Calu3 (cell line): ENCODE measurements around the gene DLGAP1. TPM values are rescaled to one million over a fixed set of nuclear protein-coding genes. Genes with fewer than 3 reads are reported as not detected.

Source experiments
- BruUV-seq: library from RNA; stranded (reverse); fragments of 400-500 nt; replicated peaks from 2 replicates; lab custom pipeline; 2021; lab: Mats Ljungman, UMichigan
- CTCF ChIA-PET: fragments of 300-600 bp; sonication (Branson Sonifier 250); formaldehyde crosslinking; loops from one replicate; lab custom pipeline; 2022; ENCODE audit warnings: antibody characterized with exemption; lab: Charles Lee
- DNase-seq: peaks from one replicate; pipeline ENCODE4 v3.0.0; 2022
- H3K27ac Mint-ChIP-seq: one replicate; pipeline ENCODE4 v1.8.0; 2022; ENCODE audit warnings: mixed read lengths; ENCODE audit not compliant: unreplicated experiment
- H3K27me3 Mint-ChIP-seq: one replicate; pipeline ENCODE4 v1.8.0; 2022; ENCODE audit warnings: mixed read lengths; ENCODE audit not compliant: unreplicated experiment
- H3K36me3 Mint-ChIP-seq: one replicate; pipeline ENCODE4 v1.8.0; 2022; ENCODE audit warnings: mild to moderate bottlenecking, moderate library complexity, mixed read lengths; ENCODE audit not compliant: insufficient read depth, unreplicated experiment
- H3K4me1 Mint-ChIP-seq: one replicate; pipeline ENCODE4 v1.8.0; 2022; ENCODE audit warnings: mild to moderate bottlenecking, low read depth, mixed read lengths; ENCODE audit not compliant: unreplicated experiment
- H3K4me3 Mint-ChIP-seq: one replicate; pipeline ENCODE4 v1.8.0; 2022; ENCODE audit warnings: mild to moderate bottlenecking, low read depth, moderate library complexity, mixed read lengths; ENCODE audit not compliant: unreplicated experiment
- H3K9me3 Mint-ChIP-seq: one replicate; pipeline ENCODE4 v1.8.0; 2022; ENCODE audit warnings: low read depth, mixed read lengths; ENCODE audit not compliant: unreplicated experiment
- CTCF ChIP-seq: fragments of 200-600 bp; IDR thresholded peaks from one replicate; pipeline ENCODE4 v1.8.0; 2022; ENCODE audit warnings: antibody characterized with exemption; ENCODE audit not compliant: unreplicated experiment
- intact Hi-C: fragments of 100-400 bp; cut with micrococcal nuclease; formaldehyde crosslinking; loops from one replicate; pipeline ENCODE4 v1.10.0; 2022; ENCODE audit not compliant: unreplicated experiment
- total RNA-seq: library from RNA; stranded (reverse); gene quantifications from 2 replicates; pipeline ENCODE4 v1.2.3, GENCODE V29; 2022

Gene DLGAP1
- total RNA-seq, 1 experiment from 2014 or later: 9.0 TPM

DNA sequence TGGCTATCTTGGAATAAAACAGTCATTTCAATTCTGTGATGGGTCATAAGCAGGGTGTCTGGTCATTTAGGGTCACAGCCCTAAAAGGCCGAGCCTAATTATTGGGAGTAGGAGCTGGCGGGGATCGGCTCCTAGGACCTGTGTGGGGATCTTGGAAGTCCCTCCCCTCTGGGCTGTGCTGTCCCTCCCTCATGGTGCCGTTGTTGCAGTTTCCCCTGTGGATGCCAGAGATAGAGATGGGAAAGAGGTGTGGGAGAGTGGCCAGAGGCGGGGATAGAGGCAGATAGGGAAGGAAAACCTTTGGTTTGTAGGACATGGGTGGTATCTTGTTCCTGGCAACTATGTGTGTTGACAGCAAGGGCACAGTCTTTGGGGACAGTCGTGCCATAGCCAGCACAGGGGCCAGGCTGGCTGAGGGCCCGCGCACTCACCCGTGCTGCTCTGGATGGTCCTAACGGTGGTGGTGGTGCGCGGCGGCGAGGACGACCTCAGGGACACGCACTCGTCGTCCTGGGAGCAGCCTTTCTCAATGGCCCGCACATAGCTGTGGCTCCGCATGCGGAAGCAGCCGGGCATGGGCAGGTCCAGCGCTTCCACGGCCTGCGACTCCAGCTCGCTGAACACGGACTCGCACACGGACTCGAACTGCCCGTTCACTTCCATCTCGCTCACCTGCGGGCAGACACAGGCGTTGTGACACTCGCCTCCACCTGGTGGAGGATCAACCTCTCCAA, 726.2 kb downstream of the DLGAP1 start:
- Mint-ChIP-seq H3K27me3 (no peaks in the 10 kb centered on the region), H3K36me3 (no peaks in the 10 kb centered on the region), H3K4me3 (no peak overlapping the region), H3K9me3 (no peaks in the 10 kb centered on the region), H3K27ac (no peak overlapping the region), H3K4me1 (peaks cover 15% of the 10 kb centered on the region)
- no TSS peak for BruUV-seq
- intact Hi-C loops: no loop called here
- no peak for DNase-seq
- TF ChIP-seq CTCF: no peak
- CTCF ChIA-PET: no interaction called here

- Mint-ChIP-seq H3K36me3 (peaks cover 6% of the 10 kb centered on the region), H3K4me1 (peaks cover 31% of the 10 kb centered on the region), H3K27me3 (no peaks in the 10 kb centered on the region), H3K9me3 (no peaks in the 10 kb centered on the region), H3K27ac (no peak overlapping the region), H3K4me3 (no peak overlapping the region)
- no peak for DNase-seq
- no TSS peak for BruUV-seq
- intact Hi-C loops: no loop called here
- CTCF ChIA-PET: no interaction called here
- no peak for TF ChIP-seq CTCF
These were observed 727.8 kb downstream of the DLGAP1 start for GRCh38 chr18:3727274-3727673.

DNA sequence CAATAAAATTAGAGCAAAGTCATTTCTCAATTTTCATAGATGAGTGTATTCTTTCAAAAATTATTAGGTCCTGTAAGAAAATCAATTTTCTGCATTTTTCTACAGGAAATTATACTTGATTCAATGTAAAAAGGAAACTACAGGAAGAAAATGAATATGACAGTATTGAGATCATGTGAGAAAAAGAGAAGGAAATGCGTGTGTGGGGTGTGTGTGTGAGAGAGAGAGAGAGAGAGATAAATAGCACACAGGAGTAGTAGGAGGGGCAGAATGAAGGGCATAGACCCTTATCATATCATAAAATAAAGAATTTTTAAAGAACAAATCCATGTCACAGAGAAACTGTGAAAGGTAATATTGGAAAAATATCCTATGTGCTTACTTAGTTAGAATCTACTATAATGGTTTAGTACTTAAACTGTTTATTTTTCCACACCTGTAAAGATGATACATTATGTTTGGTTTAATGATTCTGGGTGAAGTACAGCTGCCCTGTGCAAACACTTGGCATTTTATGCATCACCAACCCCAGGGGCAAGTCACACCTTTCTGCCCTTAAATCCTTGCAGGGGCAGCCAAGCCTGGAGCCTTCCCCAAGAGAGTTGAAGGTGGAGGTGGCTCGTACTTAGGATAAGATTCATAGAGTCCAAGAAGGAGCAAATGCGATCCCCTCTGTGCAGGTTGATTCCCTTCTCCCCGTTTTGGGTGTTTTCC, 728.7 kb downstream of the DLGAP1 start:
- peaks cover 36% of the 10 kb centered on the region for H3K4me1 Mint-ChIP-seq
- H3K4me3 Mint-ChIP-seq: no peak overlapping the region
- BruUV-seq: no TSS peak
- intact Hi-C loops: no loop called here
- no peaks in the 10 kb centered on the region for H3K9me3 Mint-ChIP-seq
- no peak for DNase-seq
- peaks cover 6% of the 10 kb centered on the region for H3K36me3 Mint-ChIP-seq
- no peaks in the 10 kb centered on the region for H3K27me3 Mint-ChIP-seq
- CTCF ChIA-PET: no interaction called here
- peak overlapping the region; percentile 16 for H3K27ac Mint-ChIP-seq
- no peak for TF ChIP-seq CTCF

DNA sequence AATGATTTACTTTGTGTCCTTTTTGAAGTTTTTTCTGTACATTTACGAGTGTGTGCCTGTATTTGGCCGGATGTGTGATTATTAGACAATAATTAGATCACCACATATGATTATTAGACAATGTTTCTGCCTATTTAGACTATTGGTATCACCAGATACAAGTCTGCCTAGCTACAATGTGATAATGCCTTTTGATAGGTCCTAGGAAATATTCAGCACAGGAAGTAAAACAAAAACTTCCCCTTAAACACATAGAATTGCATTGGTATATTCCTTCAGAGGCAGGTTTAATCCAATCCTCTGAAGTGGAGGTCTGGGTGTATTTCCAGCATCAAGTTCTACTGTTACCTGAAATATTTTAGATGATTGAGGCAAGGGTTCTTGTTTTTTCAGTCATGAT, 730.0 kb downstream of the DLGAP1 start:
- H3K27me3 Mint-ChIP-seq: no peaks in the 10 kb centered on the region
- no peak for DNase-seq
- peaks cover 48% of the 10 kb centered on the region for H3K4me1 Mint-ChIP-seq
- H3K36me3 Mint-ChIP-seq: peaks cover 6% of the 10 kb centered on the region
- BruUV-seq: no TSS peak
- CTCF ChIA-PET: interaction anchor here (0.5 kb wide), 1 partner anchor 429 kb away, joined by 5 read pairs; no protein-coding TSS in a partner anchor
- no peak overlapping the region for H3K27ac Mint-ChIP-seq
- no peak overlapping the region for H3K4me3 Mint-ChIP-seq
- no peak for TF ChIP-seq CTCF
- intact Hi-C loops: no loop called here
- no peaks in the 10 kb centered on the region for H3K9me3 Mint-ChIP-seq
